GM21423 (cell line): ENCODE data around the gene IFNGR2.
"Not testable (repeated sequence)": the region's sequence is repeated elsewhere in the genome, so short reads cannot be mapped to it uniquely, and the experiment has no call there.

Experiments used
- ATAC-seq: cut with Tn5 transposase; IDR thresholded peaks from one replicate; pipeline ENCODE4 v1.9.1; 2021; ENCODE audit warnings: mild to moderate bottlenecking, moderate library complexity; ENCODE audit not compliant: unreplicated experiment

IFNGR2 gene

DNA sequence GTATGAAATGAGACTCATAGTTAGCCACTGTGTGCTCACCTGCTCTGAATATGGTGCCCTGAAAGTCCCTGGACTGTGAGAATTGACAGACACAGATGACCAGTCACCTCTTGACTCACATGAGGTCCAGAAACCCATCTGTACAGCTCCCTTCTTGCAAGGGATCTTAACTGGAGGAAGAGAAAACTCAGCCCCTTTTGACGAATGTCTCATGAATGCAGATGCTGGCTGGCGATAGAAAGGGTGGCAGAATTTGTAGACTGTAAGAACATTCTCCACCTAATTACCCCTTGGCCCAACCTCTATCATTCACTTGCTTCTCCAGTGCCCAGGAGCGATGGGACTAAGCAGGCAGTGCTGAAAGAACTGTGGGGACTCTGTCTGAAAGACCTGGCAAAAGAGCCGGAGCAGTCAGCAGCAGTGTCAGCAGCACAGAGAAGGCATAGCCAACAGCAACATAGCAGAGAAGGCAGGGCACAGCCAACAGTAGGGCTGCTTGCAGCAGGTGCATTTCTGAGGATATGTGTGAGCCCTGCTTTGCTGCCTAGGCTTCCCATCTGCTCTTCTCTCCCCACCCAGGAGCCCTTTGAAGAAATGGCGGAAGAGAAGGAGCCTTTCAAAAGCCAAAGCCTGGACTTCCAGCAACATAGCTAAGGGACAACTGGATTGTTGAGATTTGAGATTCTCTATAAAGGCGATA, 25.8 kb upstream of the IFNGR2 start:
- no peak for ATAC-seq

DNA sequence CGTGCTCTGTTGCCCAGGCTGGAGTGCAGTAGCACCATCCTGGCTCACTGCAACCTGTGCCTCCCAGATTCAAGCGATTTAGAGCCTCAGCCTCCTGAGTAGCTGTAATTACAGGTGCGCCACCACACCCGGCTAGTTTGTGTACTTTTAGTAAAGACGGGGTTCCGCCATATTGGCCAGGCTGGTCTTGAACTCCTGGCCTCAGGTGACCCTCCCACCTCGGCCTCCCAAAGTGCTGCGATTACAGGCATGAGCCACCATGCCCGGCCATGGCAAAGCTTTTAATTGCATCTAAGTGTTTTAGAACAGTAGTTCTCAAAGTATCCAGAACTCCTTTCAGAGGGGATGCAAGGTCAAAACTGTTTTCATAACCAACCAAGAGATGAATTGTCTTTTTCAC, 25.1 kb upstream of the IFNGR2 start:
- no peak for ATAC-seq

DNA sequence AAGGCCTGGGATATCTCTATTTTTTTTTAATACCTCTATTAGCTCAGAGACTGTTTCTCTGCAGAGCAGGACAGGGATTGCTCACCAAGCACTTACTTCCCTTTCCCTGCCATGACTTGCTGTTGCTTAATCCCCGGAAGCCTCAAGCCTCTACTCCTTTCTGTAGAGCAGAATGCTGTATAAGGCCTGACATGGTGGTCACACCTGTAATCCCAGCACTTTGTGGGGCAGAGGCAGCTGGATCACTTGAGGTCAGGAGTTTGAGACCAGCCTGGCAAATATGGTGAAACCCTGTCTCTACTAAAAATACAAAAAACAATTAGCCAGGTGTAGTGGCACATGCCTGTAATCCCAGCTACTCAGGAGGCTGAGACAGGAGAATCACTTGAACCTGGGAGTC, 23.3 kb upstream of the IFNGR2 start:
- not testable (repeated sequence) for ATAC-seq

DNA sequence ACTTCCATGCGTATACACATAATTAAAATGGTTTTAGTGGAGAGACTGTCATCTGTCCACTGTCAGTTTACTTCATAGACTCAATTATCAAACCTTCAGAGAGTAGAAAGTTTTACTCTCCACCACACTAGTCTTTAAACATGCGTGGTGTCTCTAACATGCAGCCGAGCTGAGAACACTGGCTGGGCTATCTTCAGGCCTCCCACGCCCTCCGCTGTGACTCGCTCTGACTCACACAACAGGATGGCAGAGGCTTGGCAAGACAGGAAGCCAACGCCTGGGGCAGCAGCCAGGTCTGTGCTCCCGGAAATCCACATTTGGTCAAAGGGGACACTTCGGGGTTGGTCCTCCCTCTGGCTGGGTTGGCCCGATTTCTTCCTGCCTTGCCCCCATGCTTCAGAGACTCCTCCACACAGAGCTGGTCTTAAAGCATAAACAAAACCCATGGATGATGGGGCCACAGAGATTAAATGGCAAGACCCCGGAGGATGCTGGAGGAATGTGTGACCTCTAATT, 22.7 kb upstream of the IFNGR2 start:
- ATAC-seq, result peak; percentile 38

DNA sequence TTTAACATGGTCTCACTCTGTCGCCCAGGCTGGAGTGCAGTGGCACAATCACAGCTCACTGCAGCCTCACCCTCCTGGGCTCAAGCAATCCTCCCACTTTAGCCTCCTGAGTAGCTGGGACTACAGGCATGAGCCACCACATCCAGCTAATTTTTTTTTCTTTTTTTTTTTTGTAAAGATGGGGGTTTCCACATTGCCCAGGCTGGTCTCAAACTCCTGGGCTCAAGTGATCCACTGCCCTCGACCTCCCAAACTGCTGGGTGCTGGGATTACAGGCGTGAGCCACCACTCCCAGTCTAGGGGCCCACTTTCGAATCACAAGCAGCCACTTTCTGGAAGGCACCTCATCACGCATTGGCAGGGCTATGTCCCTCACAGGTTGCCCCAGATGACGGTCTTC, 21.8 kb upstream of the IFNGR2 start:
- not testable (repeated sequence) for ATAC-seq

DNA sequence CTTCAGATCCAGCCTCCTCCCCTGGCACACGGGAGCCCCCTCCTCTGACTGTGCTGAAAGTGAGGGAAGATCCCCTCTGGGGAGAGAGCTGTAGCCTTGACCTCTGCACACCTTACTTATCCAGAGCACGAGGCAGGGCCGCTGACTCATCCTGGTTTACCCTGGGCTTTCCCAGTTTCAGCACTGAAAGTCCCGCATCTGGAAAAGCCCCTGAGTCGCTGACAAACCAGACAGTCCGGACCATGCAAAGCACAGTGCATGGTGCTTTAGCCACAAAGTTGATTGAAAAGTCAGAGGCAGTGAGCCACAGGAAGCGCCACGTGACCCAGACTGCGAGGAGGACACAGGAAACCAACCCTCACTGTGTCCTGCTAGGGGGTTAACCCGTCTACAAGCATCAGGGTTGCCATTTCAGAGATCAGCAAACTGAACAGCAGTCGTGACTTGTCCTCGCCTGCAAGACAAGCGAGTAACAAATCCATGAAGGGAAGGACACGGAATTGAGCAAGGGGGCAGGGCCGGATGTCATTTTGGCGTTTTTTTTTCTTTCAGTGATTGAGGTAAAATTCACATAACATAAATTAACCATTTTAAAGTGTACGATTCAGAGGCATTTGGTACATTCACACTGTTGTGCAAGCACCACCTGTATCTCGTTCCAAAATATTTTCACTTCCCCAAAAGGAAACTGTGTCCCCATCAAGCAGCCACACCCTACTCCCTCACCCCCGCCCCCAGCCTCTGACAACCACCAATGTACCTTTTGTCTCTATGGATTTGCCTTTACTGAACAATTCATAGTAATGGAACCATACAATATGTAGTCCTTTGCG, 19.9 kb upstream of the IFNGR2 start:
- peak; percentile 69 for ATAC-seq

DNA sequence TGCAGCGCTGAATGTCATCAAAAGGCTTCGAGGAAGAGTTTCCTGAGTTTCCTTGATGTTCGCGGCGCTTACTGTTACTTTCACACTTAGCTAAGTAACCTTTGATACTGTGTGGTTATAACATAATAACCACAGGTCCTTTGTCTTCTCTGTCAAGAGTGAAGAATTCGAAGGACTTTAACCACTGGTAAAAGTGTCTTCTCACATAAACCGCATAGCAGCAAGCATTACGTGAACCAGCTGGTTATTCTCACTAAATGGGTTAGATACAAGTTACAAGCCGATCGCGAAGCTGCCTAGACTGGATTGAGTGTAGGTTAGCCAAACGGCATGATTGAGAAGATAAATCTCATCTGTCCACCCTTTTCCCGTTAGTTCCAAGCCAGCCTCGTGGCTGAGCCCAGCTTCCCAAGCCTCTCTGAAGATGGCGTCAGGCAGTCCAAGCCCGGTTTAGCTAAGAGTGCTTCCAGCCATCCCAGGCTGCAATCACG, 18.3 kb upstream of the IFNGR2 start:
- ATAC-seq, result no peak

DNA sequence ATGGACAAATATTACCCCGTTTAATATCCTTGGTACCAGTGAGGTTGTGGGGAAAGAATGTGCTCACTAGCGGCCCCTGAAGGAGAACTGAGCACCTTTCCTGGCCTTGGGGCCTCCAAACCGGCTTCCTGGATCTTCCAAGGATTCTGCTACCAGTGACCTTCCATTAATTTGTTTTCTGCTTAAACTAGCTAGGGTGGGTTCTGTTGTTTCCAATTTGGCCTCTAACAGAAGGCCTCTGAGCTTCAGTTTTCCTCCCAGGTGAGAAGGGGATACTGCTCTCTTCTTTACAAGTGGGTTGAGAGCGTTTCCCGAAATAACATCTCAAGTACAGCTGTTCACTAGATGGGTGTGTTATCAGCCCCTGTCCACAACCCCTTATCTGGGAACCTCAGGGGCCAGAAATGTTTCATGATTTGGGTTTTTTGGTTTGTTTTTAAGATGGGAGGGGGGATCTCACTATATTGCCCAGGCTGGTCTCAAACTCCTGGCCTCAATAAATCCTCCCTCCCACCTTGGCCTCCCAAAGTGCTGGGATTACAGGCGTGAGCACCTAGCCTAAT, 16.9 kb upstream of the IFNGR2 start:
- ATAC-seq, result no peak

DNA sequence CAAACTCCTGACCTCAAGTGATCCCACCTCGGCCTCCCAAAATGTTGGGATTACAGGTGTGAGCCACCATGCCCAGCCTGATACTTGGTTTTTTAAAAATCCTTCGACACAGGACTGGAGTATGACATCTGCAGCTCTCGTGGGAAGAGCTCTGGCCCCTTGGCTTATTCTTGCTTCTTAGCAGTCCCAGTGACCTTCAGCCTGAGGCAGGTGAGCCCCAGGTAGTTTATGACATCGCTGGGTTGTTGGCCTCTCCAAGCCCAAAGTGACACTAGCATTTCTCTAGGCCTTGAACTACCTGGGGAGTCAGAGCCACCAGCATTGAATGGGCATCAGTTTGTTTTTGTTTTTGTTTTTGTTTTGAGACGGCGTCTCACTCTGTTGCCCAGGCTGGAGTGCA, 15.9 kb upstream of the IFNGR2 start:
- no peak for ATAC-seq

DNA sequence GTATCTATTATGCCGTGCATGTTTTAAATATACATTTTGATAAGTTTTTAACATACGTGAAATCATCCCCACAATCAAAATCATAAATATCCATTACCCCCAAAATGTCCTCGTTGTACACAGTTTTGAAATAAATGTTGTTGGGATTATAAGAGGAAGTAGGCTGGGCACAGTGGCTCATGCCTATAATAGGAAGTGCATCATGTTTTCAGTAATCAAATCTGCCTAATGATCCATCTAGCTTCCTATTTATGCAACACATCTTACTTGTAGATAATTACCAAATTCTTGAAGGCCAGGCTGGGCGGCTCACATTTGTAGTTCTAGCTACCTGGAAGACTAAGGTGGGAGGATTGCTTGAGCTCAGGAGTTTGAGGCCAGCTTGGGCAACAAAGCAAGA, 15.0 kb upstream of the IFNGR2 start:
- no peak for ATAC-seq

DNA sequence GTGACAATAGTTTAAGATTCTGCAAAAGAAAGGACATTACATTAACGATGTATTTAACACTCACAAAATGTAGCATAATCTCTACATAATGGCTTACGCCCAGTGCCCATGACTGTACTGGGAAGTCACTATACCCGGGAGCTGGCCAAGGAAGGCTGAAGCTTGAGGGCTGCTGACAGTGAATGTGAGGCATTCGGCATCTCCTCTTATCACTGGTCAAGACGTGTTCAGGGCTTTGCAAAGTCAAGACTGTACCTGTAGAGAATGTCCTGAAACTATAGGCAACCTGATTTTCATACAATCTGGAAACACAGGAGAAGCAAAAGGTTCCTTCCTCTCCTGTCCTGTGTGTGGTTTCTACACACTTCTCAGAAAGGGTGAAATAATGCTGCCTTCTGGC, 12.7 kb upstream of the IFNGR2 start:
- no peak for ATAC-seq

DNA sequence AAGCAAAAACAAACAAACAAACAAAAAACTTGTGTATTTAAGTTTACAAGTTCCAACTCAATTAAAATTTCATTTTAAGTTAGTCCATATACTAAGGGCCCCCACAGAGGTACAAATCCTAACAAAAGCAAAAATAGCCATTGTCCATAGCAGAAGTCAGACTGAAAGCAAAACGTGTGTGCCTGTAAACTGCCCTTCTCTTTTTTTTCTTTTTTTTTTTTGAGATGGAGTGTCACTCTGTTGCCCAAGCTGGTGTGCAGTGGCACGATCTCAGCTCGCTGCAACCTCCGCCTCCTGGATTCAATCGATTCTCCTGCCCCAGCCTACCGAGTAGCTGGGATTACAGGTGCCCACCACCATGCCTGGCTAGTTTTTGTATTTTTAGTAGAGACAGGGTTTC, 11.6 kb upstream of the IFNGR2 start:
- ATAC-seq, result no peak

DNA sequence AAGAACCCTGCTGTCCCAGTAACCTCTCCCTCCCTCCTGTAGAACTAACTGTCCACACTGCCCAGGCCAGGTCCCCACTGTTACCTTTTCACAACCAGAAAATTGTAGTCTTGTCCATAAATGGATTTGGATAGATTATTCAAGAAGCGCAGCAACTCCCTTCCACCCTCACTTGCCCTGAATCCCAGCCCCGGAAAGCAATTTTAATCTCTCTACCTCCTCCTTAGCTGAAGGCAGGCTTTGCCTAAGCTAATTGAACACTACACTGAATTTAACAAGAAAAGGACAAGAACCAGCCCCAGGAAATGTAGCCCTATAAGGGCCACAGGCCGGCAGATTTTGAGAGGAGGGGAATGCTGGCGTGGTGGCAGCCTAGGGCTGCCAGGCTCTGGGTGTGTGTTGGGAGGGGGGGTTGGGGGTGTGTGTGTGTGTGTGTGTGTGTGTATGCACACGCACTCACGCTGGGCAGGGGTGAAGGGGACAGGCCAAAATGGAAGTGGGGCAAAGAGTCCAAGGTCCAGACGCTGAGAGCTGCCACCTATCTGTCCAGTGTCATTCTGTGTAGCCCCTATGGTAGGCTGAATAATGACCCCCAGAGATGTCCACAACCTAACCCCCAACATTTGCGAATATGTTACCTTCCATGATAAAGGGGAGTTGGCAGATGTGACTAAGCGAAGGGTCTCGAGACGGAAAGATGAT, 10.8 kb upstream of the IFNGR2 start:
- no peak for ATAC-seq

DNA sequence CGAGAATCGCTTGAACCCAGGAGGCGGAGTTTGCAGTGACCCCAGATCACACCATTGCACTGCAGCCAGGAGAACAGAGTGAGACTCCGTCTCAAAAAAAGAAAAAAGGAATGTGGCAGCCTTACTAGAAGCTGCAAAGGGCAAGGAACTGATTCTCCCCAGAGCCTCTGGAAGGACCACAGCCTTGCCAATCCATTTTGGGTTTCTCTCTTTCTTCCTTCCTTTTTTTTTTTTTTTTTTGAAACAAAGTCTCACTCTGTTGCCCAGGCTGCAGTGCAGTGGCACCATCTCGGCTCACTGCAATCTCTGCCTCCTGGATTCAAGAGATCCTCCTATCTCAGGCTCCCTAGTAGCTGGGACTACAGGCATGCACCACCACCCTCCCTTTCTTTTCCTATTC, 9.9 kb upstream of the IFNGR2 start:
- no peak for ATAC-seq

DNA sequence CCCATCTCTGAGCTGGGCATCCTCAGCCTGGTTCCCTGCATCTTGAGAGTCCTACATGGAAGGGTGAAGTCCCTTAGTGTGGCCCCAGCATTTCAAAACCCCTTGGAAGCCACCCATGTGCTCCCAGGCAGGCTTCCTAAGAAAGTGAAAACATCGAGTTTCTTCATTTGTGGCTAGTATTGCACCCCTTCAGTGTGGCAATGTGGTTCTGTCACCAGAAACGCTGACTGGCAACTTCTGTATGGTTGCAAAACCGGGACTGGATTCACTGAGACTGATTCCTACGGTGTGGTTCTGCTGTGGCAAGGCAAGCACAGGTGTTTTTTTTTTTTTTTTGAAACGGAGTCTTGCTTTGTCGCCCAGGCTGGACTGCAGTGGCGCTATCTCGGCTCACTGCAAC, 9.0 kb upstream of the IFNGR2 start:
- no peak for ATAC-seq

DNA sequence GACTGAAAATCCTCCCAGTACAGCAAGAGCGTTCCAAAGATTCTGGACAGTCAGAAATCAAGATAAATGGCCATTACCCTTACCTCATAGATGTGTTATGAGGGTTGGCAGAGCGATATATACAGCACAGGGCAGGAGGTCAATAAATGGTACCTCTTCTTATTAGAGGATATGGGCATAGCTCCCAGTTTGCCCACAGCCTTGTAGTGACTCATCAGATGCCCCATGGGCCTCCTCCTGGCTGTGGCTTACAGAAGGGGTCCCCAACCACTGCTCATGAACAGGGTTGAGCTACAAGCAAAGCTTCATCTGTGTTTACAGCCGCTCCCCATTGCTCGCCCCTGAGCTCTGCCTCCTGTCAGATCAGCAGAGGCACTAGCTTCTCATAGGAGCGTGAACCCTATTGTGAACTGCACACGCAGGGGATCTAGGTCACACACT, 7.3 kb upstream of the IFNGR2 start:
- ATAC-seq, result no peak

DNA sequence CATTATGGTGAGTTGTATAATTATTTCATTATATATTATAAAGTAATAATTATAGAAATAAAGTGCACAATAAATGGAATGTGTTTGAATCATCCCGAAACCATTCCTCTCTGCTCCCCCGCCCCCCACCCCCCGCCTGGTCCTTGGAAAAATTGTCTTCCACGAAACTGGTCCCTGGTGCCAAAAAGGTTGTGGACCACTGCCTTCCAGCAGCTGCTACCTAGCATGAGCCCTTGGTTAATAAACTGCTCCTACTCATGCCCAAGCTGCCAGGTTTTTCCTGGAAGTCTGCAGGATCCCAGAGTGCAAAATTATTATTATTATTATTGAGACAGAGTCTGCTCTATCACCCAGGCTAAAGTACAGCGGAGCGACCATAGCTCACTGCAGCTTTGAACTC, 6.8 kb upstream of the IFNGR2 start:
- ATAC-seq, result no peak

DNA sequence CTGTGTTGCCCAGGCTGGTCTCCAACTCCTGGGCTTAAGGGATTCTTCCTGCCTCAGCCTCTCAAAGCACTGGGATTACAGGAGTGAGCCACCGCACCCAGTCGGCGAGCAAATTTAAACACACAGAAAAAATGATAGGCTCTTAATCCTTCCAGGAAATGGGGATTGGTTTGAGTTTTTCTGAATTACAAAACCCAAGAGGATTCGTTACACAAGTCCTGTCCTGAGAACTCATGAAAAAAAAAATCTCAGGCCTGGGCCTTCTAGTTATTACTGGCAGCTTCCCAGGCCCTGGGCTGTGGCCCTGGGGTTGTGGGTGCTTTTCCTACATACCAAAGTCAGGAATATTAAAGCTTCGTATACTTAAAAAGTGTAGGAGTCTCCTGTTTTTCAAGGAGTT, 6.3 kb upstream of the IFNGR2 start:
- ATAC-seq, result no peak

DNA sequence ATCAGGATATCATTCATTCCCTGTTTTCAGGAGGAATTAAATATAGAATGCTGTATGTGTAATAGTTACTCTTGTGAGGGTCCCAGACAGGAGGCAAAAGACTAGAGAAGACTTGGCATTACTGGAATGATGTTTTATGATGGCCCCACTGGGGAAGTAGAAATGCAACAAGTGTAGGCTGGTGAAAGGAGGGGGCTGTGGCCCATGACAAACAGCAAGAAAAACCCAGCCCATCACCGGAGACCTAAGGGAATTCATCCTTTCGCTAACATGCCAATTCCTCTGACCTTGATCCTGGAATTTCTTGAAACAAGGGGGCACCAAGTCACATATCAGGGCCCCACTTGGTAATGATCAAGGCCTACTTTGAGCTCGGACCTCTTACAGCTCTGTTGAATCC, 5.5 kb upstream of the IFNGR2 start:
- no peak for ATAC-seq

DNA sequence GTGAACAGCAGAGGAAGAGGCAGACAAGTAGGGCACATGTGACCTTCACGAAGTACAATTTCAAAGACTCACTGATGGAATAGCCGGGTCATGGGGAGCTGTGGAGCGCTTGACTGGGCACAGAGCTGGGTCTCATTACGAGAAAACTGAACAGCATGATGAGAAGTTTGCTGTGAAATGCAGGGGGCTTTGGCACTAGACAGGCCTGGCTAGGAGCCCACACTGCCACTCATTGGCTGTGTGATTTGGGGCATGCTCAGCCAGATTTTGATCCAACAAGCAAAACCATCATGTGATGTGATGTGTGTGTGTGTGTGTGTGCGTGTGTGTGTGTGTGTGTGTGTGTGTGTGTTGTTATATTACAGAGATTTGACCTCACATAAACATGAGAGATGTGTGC, 4.9 kb upstream of the IFNGR2 start:
- ATAC-seq, result no peak

DNA sequence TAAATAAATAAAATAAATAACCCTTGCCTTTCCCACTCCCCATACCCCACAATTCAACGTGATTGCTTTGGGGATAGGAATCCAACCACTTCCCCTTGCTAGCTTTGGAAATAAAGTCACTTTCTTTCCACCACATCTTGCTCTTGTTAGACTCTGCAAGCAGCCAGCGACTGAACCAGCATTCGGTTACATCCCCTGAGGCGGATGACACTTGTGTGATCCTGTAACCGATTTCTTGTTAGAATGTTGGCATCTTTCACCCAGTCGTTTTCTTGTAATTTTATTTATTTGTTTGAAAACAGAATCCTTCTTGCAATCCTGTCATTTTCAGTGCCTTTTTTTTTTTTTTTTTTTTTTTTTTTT, 1.6 kb upstream of the IFNGR2 start:
- ATAC-seq, result no peak
